Parathyroid adenoma (tissue), 2 donors: ENCODE data around the gene PPM1H.

Experiments
- H2AFZ ChIP-seq: fragments of 300-600 bp; sonication (generic); one replicate; pipeline ENCODE4 v1.7.0; 2017; ENCODE audit warnings: antibody characterized with exemption, mild to moderate bottlenecking
- H3K27ac ChIP-seq: fragments of 300-600 bp; sonication (generic); one replicate; pipeline ENCODE4 v1.7.0; 2017
- H3K27me3 ChIP-seq: fragments of 300-600 bp; sonication (generic); one replicate; pipeline ENCODE4 v1.7.0; 2017; ENCODE audit warnings: low read length; ENCODE audit not compliant: control insufficient read depth, insufficient read depth
- H3K36me3 ChIP-seq: fragments of 300-600 bp; sonication (generic); one replicate; pipeline ENCODE4 v1.7.0; 2017; ENCODE audit warnings: low read length; ENCODE audit not compliant: control insufficient read depth, insufficient read depth
- H3K4me1 ChIP-seq: fragments of 300-600 bp; sonication (generic); one replicate; pipeline ENCODE4 v1.7.0; 2017; ENCODE audit warnings: control low read depth
- H3K4me2 ChIP-seq: fragments of 300-600 bp; sonication (generic); one replicate; pipeline ENCODE4 v1.7.0; 2017; ENCODE audit warnings: low read length
- H3K4me3 ChIP-seq: fragments of 300-600 bp; sonication (generic); one replicate; pipeline ENCODE4 v1.7.0; 2017; ENCODE audit warnings: low read depth, low read length
- H3K79me2 ChIP-seq: fragments of 300-600 bp; sonication (generic); one replicate; pipeline ENCODE4 v1.7.0; 2017; ENCODE audit warnings: control low read depth
- H3K9ac ChIP-seq: fragments of 300-600 bp; sonication (generic); one replicate; pipeline ENCODE4 v1.7.0; 2017; ENCODE audit warnings: mild to moderate bottlenecking
- H3K9me3 ChIP-seq: fragments of 300-600 bp; sonication (generic); one replicate; pipeline ENCODE4 v1.7.0; 2017; ENCODE audit warnings: low read length; ENCODE audit not compliant: control insufficient read depth
- TF ChIP-seq, protein P1 (sequence below): fragments of 300-600 bp; sonication (generic); IDR thresholded peaks from one replicate; pipeline ENCODE4 v1.7.0; 2017; ENCODE audit warnings: antibody characterized with exemption, mild to moderate bottlenecking
- donor health status: primary hyperparathyroidism.

Gene PPM1H

GRCh38 chr12:62613081-62613480 is 321.9 kb downstream of the PPM1H start:
- TF ChIP-seq, protein P1, sequence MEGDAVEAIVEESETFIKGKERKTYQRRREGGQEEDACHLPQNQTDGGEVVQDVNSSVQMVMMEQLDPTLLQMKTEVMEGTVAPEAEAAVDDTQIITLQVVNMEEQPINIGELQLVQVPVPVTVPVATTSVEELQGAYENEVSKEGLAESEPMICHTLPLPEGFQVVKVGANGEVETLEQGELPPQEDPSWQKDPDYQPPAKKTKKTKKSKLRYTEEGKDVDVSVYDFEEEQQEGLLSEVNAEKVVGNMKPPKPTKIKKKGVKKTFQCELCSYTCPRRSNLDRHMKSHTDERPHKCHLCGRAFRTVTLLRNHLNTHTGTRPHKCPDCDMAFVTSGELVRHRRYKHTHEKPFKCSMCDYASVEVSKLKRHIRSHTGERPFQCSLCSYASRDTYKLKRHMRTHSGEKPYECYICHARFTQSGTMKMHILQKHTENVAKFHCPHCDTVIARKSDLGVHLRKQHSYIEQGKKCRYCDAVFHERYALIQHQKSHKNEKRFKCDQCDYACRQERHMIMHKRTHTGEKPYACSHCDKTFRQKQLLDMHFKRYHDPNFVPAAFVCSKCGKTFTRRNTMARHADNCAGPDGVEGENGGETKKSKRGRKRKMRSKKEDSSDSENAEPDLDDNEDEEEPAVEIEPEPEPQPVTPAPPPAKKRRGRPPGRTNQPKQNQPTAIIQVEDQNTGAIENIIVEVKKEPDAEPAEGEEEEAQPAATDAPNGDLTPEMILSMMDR: no peak
- Histone ChIP-seq H3K4me3 (no peak overlapping the region), H3K27ac (no peak overlapping the region), H3K9me3 (no peaks in the 10 kb centered on the region), H3K36me3 (no peaks in the 10 kb centered on the region), H3K4me2 (no peak overlapping the region), H3K9ac (no peak overlapping the region), H3K79me2 (no peaks in the 10 kb centered on the region), H3K27me3 (no peaks in the 10 kb centered on the region), H3K4me1 (no peaks in the 10 kb centered on the region), H2AFZ (no peak overlapping the region)

DNA sequence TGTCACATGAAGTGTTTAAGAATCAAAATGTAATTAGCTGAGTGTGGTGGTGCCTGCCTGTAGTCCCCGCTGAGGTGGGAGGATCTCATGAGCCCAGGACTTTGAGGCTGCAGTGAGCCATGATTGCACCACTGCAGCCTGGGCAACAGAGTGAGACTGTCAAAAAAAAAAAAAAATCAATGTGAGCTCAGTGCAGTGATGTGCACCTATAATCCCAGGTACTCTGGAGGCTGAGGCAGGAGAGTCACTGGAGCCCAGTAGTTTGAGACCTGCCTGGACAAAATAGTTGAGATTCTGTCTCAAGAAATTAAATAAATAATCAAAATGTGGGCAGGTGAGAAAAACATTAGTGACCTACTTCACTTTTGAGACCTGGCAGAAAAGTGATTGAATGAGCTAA is 328.3 kb downstream of the PPM1H start:
- H2AFZ ChIP-seq: no peak overlapping the region
- no peaks in the 10 kb centered on the region for H3K79me2 ChIP-seq
- H3K36me3 ChIP-seq: no peaks in the 10 kb centered on the region
- no peak overlapping the region for H3K4me2 ChIP-seq
- no peaks in the 10 kb centered on the region for H3K4me1 ChIP-seq
- H3K27ac ChIP-seq: no peak overlapping the region
- H3K4me3 ChIP-seq: no peak overlapping the region
- H3K9ac ChIP-seq: no peak overlapping the region
- TF ChIP-seq, protein P1: no peak
- no peaks in the 10 kb centered on the region for H3K9me3 ChIP-seq
- H3K27me3 ChIP-seq: no peaks in the 10 kb centered on the region

- H3K9ac ChIP-seq: no peak overlapping the region
- TF ChIP-seq, protein P1: no peak
- no peaks in the 10 kb centered on the region for H3K27me3 ChIP-seq
- H2AFZ ChIP-seq: no peak overlapping the region
- no peaks in the 10 kb centered on the region for H3K9me3 ChIP-seq
- H3K27ac ChIP-seq: no peak overlapping the region
- H3K79me2 ChIP-seq: no peaks in the 10 kb centered on the region
- no peaks in the 10 kb centered on the region for H3K4me1 ChIP-seq
- H3K4me3 ChIP-seq: no peak overlapping the region
- no peaks in the 10 kb centered on the region for H3K36me3 ChIP-seq
- no peak overlapping the region for H3K4me2 ChIP-seq
Measured at GRCh38 chr12:62605981-62606380, 329.0 kb downstream of the PPM1H start.

GRCh38 chr12:62604871-62605270 is 330.1 kb downstream of the PPM1H start:
- Histone ChIP-seq H3K9ac (no peak overlapping the region), H3K9me3 (no peaks in the 10 kb centered on the region), H2AFZ (no peak overlapping the region), H3K27me3 (no peaks in the 10 kb centered on the region), H3K79me2 (no peaks in the 10 kb centered on the region), H3K4me2 (no peak overlapping the region), H3K36me3 (no peaks in the 10 kb centered on the region), H3K27ac (no peak overlapping the region), H3K4me3 (peak overlapping the region; percentile 2), H3K4me1 (no peaks in the 10 kb centered on the region)
- TF ChIP-seq, protein P1: no peak

DNA sequence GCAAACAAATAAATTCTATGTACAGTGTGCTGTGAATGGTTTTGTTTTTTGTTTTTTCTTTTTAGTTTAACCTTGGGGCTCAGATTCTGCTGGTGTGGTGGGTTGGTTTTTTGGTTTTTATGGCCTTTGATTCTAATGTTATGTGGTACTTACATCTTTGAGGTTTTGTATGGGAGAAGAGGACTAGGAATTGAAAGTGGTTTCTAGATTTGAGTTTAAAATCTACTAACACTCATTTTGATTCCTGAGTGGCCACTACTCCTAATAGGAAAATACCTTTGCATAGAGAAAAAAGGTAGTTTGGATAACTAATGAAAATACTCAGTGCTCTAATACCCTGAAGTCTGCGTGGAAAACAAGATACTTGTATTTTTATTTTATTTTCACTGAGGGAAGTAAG is 330.6 kb downstream of the PPM1H start:
- Histone ChIP-seq H3K4me3 (peak overlapping the region; percentile 85), H3K36me3 (no peaks in the 10 kb centered on the region), H3K27ac (no peak overlapping the region), H3K79me2 (no peaks in the 10 kb centered on the region), H3K9ac (no peak overlapping the region), H3K4me1 (no peaks in the 10 kb centered on the region), H3K27me3 (no peaks in the 10 kb centered on the region), H3K4me2 (peak overlapping the region; percentile 74), H2AFZ (no peak overlapping the region), H3K9me3 (no peaks in the 10 kb centered on the region)
- TF ChIP-seq, protein P1: no peak
